GM19324 (cell line): ENCODE results near the gene ZMYND15.
"Not testable (repeated sequence)": the region's sequence is repeated elsewhere in the genome, so short reads cannot be mapped to it uniquely, and the experiment has no call there.

ENCODE experiments used
- ATAC-seq: cut with Tn5 transposase; IDR thresholded peaks from one replicate; pipeline ENCODE4 v1.9.1; 2021; ENCODE audit warnings: mild to moderate bottlenecking, moderate library complexity; ENCODE audit not compliant: unreplicated experiment, low FRiP score

Gene ZMYND15

GRCh38 chr17:4739122-4740024 is at the start of gene ZMYND15, which contains the start of gene CXCL16:
ZMYND15 (plus strand) TSS chr17:4739833; CDS start chr17:4740549, 716 bp downstream.
CXCL16 (minus strand) TSS chr17:4739928; CDS start chr17:4739339, 589 bp downstream.
- peak; percentile 50 for ATAC-seq

GRCh38 chr17:4689872-4690271 is 49.8 kb upstream of the ZMYND15 start:
- not testable (repeated sequence) for ATAC-seq

- ATAC-seq: no peak
Observed at GRCh38 chr17:4690745-4691144, 48.9 kb upstream of the ZMYND15 start.

- no peak for ATAC-seq
Observed at GRCh38 chr17:4691686-4692085, 47.9 kb upstream of the ZMYND15 start.

- no peak for ATAC-seq
Observed at GRCh38 chr17:4693416-4693815, 46.2 kb upstream of the ZMYND15 start.

GRCh38 chr17:4696437-4696805 is 43.2 kb upstream of the ZMYND15 start:
- no peak for ATAC-seq

- not testable (repeated sequence) for ATAC-seq
Observed at GRCh38 chr17:4699401-4700056, 40.1 kb upstream of the ZMYND15 start.

- ATAC-seq: no peak
Observed at GRCh38 chr17:4701116-4701515, 38.5 kb upstream of the ZMYND15 start.

GRCh38 chr17:4703330-4703691 is 36.3 kb upstream of the ZMYND15 start:
- no peak for ATAC-seq

GRCh38 chr17:4704574-4704907 is 35.1 kb upstream of the ZMYND15 start:
- not testable (repeated sequence) for ATAC-seq

GRCh38 chr17:4704991-4705390 is 34.6 kb upstream of the ZMYND15 start:
- no peak for ATAC-seq

GRCh38 chr17:4706121-4706520 is 33.5 kb upstream of the ZMYND15 start:
- ATAC-seq: no peak

GRCh38 chr17:4708436-4708835 is 31.2 kb upstream of the ZMYND15 start:
- ATAC-seq: no peak

- ATAC-seq: peak; percentile 93
Observed at GRCh38 chr17:4709794-4710692, 29.6 kb upstream of the ZMYND15 start, which contains the start of gene ARRB2. ARRB2 (plus strand) TSS chr17:4710632; CDS start chr17:4710722, 90 bp downstream.

GRCh38 chr17:4710693-4711634 is 28.7 kb upstream of the ZMYND15 start:
- ATAC-seq: no peak

GRCh38 chr17:4711661-4712181 is 27.9 kb upstream of the ZMYND15 start:
- ATAC-seq: no peak

- ATAC-seq: no peak
Observed at GRCh38 chr17:4712526-4712925, 27.1 kb upstream of the ZMYND15 start.

GRCh38 chr17:4714340-4715062 is 25.1 kb upstream of the ZMYND15 start:
- ATAC-seq: not testable (repeated sequence)
